Esophagus muscularis mucosa (tissue), 4 donors: ENCODE data around the gene RNF144B. TPM values are rescaled to one million over a fixed set of nuclear protein-coding genes. Genes with fewer than 3 reads are reported as not detected.
A peak's percentile ranks its signal among the peaks of the same experiment; 100 is the strongest.

Experiments
- DNase-seq: peaks from one replicate; pipeline ENCODE4 v3.0.0-alpha.2; 2017; ENCODE audit errors: extremely low spot score
- H3K27ac ChIP-seq, 4 donors: fragments of 200-600 bp; sonication (generic); replicated peaks in 1 of 4; 1 replicate in 3 of 4; 2 replicates in 1 of 4; pipeline ENCODE4 v1.5.1; 2016 to 2019; ENCODE audit warnings: mild to moderate bottlenecking in 1 of 4
- H3K27me3 ChIP-seq, 4 donors: fragments of 200-600 bp; sonication (generic); one replicate each; pipeline versions ENCODE4 v1.5.1 to v1.6.0; 2016 to 2019
- H3K36me3 ChIP-seq, 4 donors: fragments of 200-600 bp; sonication (generic); one replicate each; pipeline ENCODE4 v1.5.1; 2016 to 2019
- H3K4me1 ChIP-seq, 4 donors: fragments of 200-600 bp; sonication (generic); one replicate each; pipeline ENCODE4 v1.5.1; 2016 to 2019
- H3K4me3 ChIP-seq, 4 donors: fragments of 200-600 bp; sonication (generic); 1 replicate in 2 of 4; 2 replicates in 2 of 4; pipeline ENCODE4 v1.5.1; 2016 to 2019; ENCODE audit warnings: mild to moderate bottlenecking in 4 of 4, moderate library complexity in 1 of 4
- H3K9me3 ChIP-seq, 4 donors: fragments of 200-600 bp; sonication (generic); 1 replicate in 3 of 4; 2 replicates in 1 of 4; pipeline ENCODE4 v1.5.1; 2016 to 2019
- CTCF ChIP-seq, 3 experiments: fragments of 200-600 bp in 2 of 3; fragments of 450-650 bp in 1 of 3; sonication (generic) in 2 of 3; IDR thresholded peaks; one replicate each; pipeline ENCODE4 v1.5.1; 2017 to 2019; ENCODE audit warnings: antibody characterized with exemption in 3 of 3, mild to moderate bottlenecking in 2 of 3, moderate library complexity in 1 of 3
- EP300 ChIP-seq: sonication (generic); formaldehyde crosslinking; IDR thresholded peaks from one replicate; pipeline ENCODE4 v1.6.1; 2017; ENCODE audit warnings: antibody characterized with exemption
- POLR2A ChIP-seq: fragments of 450-650 bp; IDR thresholded peaks from one replicate; pipeline ENCODE4 v1.6.1; 2017; ENCODE audit warnings: antibody characterized with exemption, moderate library complexity, mild to moderate bottlenecking, low read depth
- POLR2AphosphoS5 ChIP-seq, 2 donors: sonication (generic); formaldehyde crosslinking; IDR thresholded peaks; one replicate each; pipeline ENCODE4 v1.6.1; 2017; ENCODE audit warnings: antibody characterized with exemption in 2 of 2
- WGBS: methylation state at CpG from one replicate; pipeline ENCODE4 v1.1.5; 2018; 5-methylcytosine and 5-hydroxymethylcytosine counted together
- intact Hi-C: fragments of 100-400 bp; cut with DNase I; formaldehyde crosslinking; loops from one replicate; pipeline ENCODE4 v1.15.1; 2023
- total RNA-seq, 4 donors: library from RNA; depleted of rRNA; stranded (reverse); fragments of >200 nt; gene quantifications; one replicate each; pipeline versions ENCODE4 v1.1.0 to v1.2.1, GENCODE V29; 2016

RNF144B gene
- total RNA-seq, 4 donors from 2014 or later: 6.6 to 20.0 (median 12.1) TPM

DNA sequence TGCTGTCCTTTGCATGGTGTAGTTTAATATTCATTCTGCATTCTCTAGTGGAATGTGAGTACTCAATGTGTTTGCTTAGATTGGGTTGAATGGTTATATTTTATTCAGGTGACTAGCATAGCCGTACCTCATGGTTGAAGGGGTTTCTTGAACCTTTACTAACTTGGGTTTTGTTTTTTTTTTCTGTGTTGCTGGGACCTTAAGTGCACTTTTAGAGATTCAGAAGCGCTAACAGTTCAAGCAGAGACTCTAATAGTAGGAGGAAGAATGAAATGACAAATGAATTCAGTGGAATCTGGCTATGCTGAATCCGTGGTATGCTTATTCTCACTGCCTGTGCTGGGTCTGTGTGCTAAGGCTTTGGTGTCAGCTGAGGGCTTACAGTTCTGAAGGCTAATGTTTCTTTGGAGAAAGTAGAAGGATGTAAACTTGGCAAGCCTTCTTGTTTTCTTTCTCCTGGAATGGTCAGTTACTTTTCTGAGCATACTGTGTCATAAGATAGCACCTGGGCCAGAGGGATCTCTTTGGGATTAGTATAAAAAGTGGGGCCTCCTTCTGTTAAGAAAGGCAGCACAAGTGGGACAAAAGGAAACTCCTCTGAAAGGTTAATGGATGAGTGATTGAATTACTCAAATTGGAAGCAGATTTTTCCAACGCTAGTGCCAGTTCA lies 28.7 kb downstream of the RNF144B start:
- peak overlapping the region in 2 of 4 donors; percentile 6 to 14 for H3K4me3 ChIP-seq
- intact Hi-C loops: no loop called here
- peak overlapping the region; percentile 68 to 77 (median 76) for H3K27ac ChIP-seq

GRCh38 chr6:18416341-18416679 lies 29.2 kb downstream of the RNF144B start:
- Histone ChIP-seq H3K4me1 (peaks cover 7 to 22% (median 20%) of the 10 kb centered on the region in 4 donors), H3K4me3 (no peak overlapping the region), H3K27me3 (no peaks in the 10 kb centered on the region), H3K27ac (peak overlapping the region; percentile 68 to 77 (median 76)), H3K36me3 (no peaks in the 10 kb centered on the region), H3K9me3 (no peaks in the 10 kb centered on the region)
- no peak for DNase-seq
- 24% methylated on average over 2 of the region's 2 CpGs for WGBS
- intact Hi-C loops: no loop called here
- no peak for TF ChIP-seq POLR2A

More for the DNA sequence above, 28.7 kb downstream of the RNF144B start:
- Histone ChIP-seq H3K36me3 (no peaks in the 10 kb centered on the region), H3K4me1 (peaks cover 7 to 22% (median 20%) of the 10 kb centered on the region in 4 donors), H3K27me3 (no peaks in the 10 kb centered on the region), H3K9me3 (no peaks in the 10 kb centered on the region)
- TF ChIP-seq CTCF (IDR thresholded peaks at IDR 0.05): no peak
- no peak for TF ChIP-seq POLR2A
- no peak for TF ChIP-seq EP300
- TF ChIP-seq POLR2AphosphoS5 (IDR thresholded peaks at IDR 0.05): peak; percentile 73 to 78
- WGBS: 34% methylated on average over 4 of the region's 4 CpGs
- DNase-seq: no peak

- WGBS: 94% methylated on average over 3 of the region's 3 CpGs
- H3K4me3 ChIP-seq: no peak overlapping the region
- intact Hi-C loops: no loop called here
- no peak for DNase-seq
- H3K4me1 ChIP-seq: peaks cover 2 to 20% (median 14%) of the 10 kb centered on the region in 4 donors
- H3K27ac ChIP-seq: no peak overlapping the region
- H3K9me3 ChIP-seq: no peaks in the 10 kb centered on the region
- TF ChIP-seq EP300 (no peak), CTCF (IDR thresholded peaks at IDR 0.05) (no peak), POLR2A (no peak), POLR2AphosphoS5 (IDR thresholded peaks at IDR 0.05) (no peak)
- no peaks in the 10 kb centered on the region for H3K27me3 ChIP-seq
- no peaks in the 10 kb centered on the region for H3K36me3 ChIP-seq
Measured at GRCh38 chr6:18420328-18420727, 33.2 kb downstream of the RNF144B start.

DNA sequence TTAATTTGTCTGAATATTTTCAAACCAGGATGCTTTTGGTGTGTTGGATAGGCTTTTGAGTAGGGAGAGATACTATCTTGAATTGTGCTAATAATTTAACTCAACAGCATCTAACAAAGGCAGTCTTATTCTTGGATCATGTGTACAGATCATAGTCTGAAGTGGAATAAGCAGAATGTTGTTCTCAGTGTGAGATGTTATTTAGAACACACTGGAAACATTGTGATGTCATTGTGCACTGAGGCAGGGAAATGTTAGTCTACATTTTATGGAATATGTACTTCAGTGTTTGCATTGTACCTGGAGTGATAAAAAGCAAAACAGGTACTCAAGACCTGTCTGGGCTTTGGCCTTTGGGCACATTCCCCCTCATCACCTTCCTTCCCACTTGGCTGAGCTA lies 35.0 kb downstream of the RNF144B start:
- Histone ChIP-seq H3K4me3 (no peak overlapping the region), H3K36me3 (no peaks in the 10 kb centered on the region), H3K9me3 (no peaks in the 10 kb centered on the region), H3K27ac (no peak overlapping the region), H3K4me1 (peaks cover 0 to 10% (median 6%) of the 10 kb centered on the region in 4 donors), H3K27me3 (no peaks in the 10 kb centered on the region)
- intact Hi-C loops: no loop called here
- no peak for DNase-seq
- TF ChIP-seq POLR2AphosphoS5 (IDR thresholded peaks at IDR 0.05) (no peak), EP300 (no peak), CTCF (IDR thresholded peaks at IDR 0.05) (no peak), POLR2A (no peak)

GRCh38 chr6:18423426-18423825 lies 36.3 kb downstream of the RNF144B start:
- no peak overlapping the region for H3K4me3 ChIP-seq
- H3K9me3 ChIP-seq: no peaks in the 10 kb centered on the region
- DNase-seq: no peak
- TF ChIP-seq POLR2AphosphoS5 (IDR thresholded peaks at IDR 0.05) (no peak), EP300 (no peak), POLR2A (no peak), CTCF (IDR thresholded peaks at IDR 0.05) (no peak)
- intact Hi-C loops: no loop called here
- peaks cover 0 to 19% (median 14%) of the 10 kb centered on the region in 4 donors for H3K4me1 ChIP-seq
- 94% methylated on average over 3 of the region's 3 CpGs for WGBS
- H3K36me3 ChIP-seq: peaks cover 0 to 7% (median 0%) of the 10 kb centered on the region in 4 donors
- no peaks in the 10 kb centered on the region for H3K27me3 ChIP-seq
- H3K27ac ChIP-seq: no peak overlapping the region
